Suppressor macrophage treated with lipopolysaccharide for 4 hours (primary cell): ENCODE measurements around the gene SIRT6.
"Not testable (repeated sequence)": the region's sequence is repeated elsewhere in the genome, so short reads cannot be mapped to it uniquely, and the experiment has no call there.

Experiments used
- DNase-seq: peaks from one replicate; pipeline ENCODE4 v3.0.0-alpha.2; 2020

Gene SIRT6

GRCh38 chr19:4198467-4199126 lies 16.2 kb upstream of the SIRT6 start:
- no peak for DNase-seq

GRCh38 chr19:4197625-4198466 lies 15.5 kb upstream of the SIRT6 start:
- DNase-seq: no peak

GRCh38 chr19:4197228-4197624 lies 14.9 kb upstream of the SIRT6 start:
- no peak for DNase-seq

GRCh38 chr19:4196587-4197148 lies 14.3 kb upstream of the SIRT6 start:
- no peak for DNase-seq

GRCh38 chr19:4196009-4196408 lies 13.6 kb upstream of the SIRT6 start:
- no peak for DNase-seq

- DNase-seq: no peak
Measured at GRCh38 chr19:4194353-4194752, 12.0 kb upstream of the SIRT6 start.

GRCh38 chr19:4192537-4192936 lies 10.2 kb upstream of the SIRT6 start:
- not testable (repeated sequence) for DNase-seq

GRCh38 chr19:4189641-4190040 lies 7.3 kb upstream of the SIRT6 start:
- DNase-seq: no peak

- DNase-seq: no peak
Measured at GRCh38 chr19:4187313-4188122, 5.2 kb upstream of the SIRT6 start.

- DNase-seq: peak; percentile 88
Measured at GRCh38 chr19:4186087-4186993, 4.0 kb upstream of the SIRT6 start.

- DNase-seq: no peak
Measured at GRCh38 chr19:4185413-4186086, 3.2 kb upstream of the SIRT6 start.

- no peak for DNase-seq
Measured at GRCh38 chr19:4184718-4185352, 2.5 kb upstream of the SIRT6 start.

GRCh38 chr19:4183967-4184717 lies 1.8 kb upstream of the SIRT6 start:
- DNase-seq: peak; percentile 80

- no peak for DNase-seq
Measured at GRCh38 chr19:4181053-4181508, 1.3 kb downstream of the SIRT6 start.

- no peak for DNase-seq
Measured at GRCh38 chr19:4178990-4179389, 3.4 kb downstream of the SIRT6 start.

- DNase-seq: no peak
Measured at GRCh38 chr19:4177146-4177545, 5.2 kb downstream of the SIRT6 start.

- DNase-seq: no peak
Measured at GRCh38 chr19:4175669-4175931, 6.8 kb downstream of the SIRT6 start.

GRCh38 chr19:4174895-4175668 lies 7.3 kb downstream of the SIRT6 start:
- DNase-seq: no peak

- no peak for DNase-seq
Measured at GRCh38 chr19:4174213-4174894, 8.0 kb downstream of the SIRT6 start.
